Activated B cell treated with CpG ODN at 0.5 μM for 24 hours (primary cell): ENCODE measurements around the gene TSSK1B. TPM values are rescaled to one million over a fixed set of nuclear protein-coding genes. Genes with fewer than 3 reads are reported as not detected.

Experiments used
- ATAC-seq: fragments of 200-7000 bp; cut with Tn5 transposase; one replicate; pipeline ENCODE4 v1.10.0; 2021; ENCODE audit warnings: low read depth, mild to moderate bottlenecking, moderate library complexity
- CTCF ChIA-PET: fragments of 350-600 bp; sonication (Branson Sonifier 250); formaldehyde crosslinking; loops from one replicate; lab custom pipeline; 2021; ENCODE audit warnings: antibody characterized with exemption; lab: Charles Lee
- POLR2A ChIA-PET: fragments of 350-600 bp; sonication (Branson Sonifier 250); formaldehyde crosslinking; loops from one replicate; lab custom pipeline; 2021; ENCODE audit warnings: antibody characterized with exemption; lab: Charles Lee
- DNase-seq: peaks from one replicate; pipeline ENCODE4 v3.0.0; 2022
- H3K27ac Mint-ChIP-seq: one replicate; pipeline ENCODE4 v1.8.0; 2020; ENCODE audit warnings: mixed read lengths
- H3K27me3 Mint-ChIP-seq: one replicate; pipeline ENCODE4 v1.8.0; 2021; ENCODE audit warnings: mixed read lengths
- H3K36me3 Mint-ChIP-seq: one replicate; pipeline ENCODE4 v1.8.0; 2021; ENCODE audit warnings: low read depth, mixed read lengths
- H3K4me1 Mint-ChIP-seq: one replicate; pipeline ENCODE4 v1.8.0; 2021; ENCODE audit warnings: mixed read lengths
- H3K4me3 Mint-ChIP-seq: one replicate; pipeline ENCODE4 v1.8.0; 2020; ENCODE audit warnings: mild to moderate bottlenecking, mixed read lengths
- H3K9me3 Mint-ChIP-seq: one replicate; pipeline ENCODE4 v1.8.0; 2020; ENCODE audit warnings: mixed read lengths
- CTCF ChIP-seq: fragments of 200-600 bp; IDR thresholded peaks from one replicate; pipeline ENCODE4 v1.8.0; 2022; ENCODE audit warnings: antibody characterized with exemption, mild to moderate bottlenecking
- intact Hi-C: fragments of 100-400 bp; cut with micrococcal nuclease; formaldehyde crosslinking; loops from one replicate; pipeline ENCODE4 v1.15.1; 2024
- total RNA-seq: library from RNA; stranded (reverse); gene quantifications from 2 replicates; pipeline ENCODE4 v1.2.3, GENCODE V29; 2022

Gene TSSK1B
- total RNA-seq, 1 donor from 2014 or later: not detected

- TF ChIP-seq CTCF: no peak
- intact Hi-C loops: no loop called here
- Mint-ChIP-seq H3K9me3 (no peaks in the 10 kb centered on the region), H3K27ac (no peak overlapping the region), H3K36me3 (no peaks in the 10 kb centered on the region), H3K4me1 (no peaks in the 10 kb centered on the region), H3K27me3 (peaks cover 6% of the 10 kb centered on the region), H3K4me3 (no peak overlapping the region)
- DNase-seq (no peak), ATAC-seq (no peak)
- POLR2A ChIA-PET: no interaction called here
- CTCF ChIA-PET: no interaction called here
Measured at GRCh38 chr5:113452941-113453340, 18.2 kb upstream of the TSSK1B start.

GRCh38 chr5:113451797-113452196, 17.0 kb upstream of the TSSK1B start:
- Mint-ChIP-seq H3K4me3 (no peak overlapping the region), H3K36me3 (no peaks in the 10 kb centered on the region), H3K27me3 (peaks cover 8% of the 10 kb centered on the region), H3K4me1 (no peaks in the 10 kb centered on the region), H3K27ac (no peak overlapping the region), H3K9me3 (no peaks in the 10 kb centered on the region)
- ChIA-PET CTCF (no interaction called here), POLR2A (no interaction called here)
- ATAC-seq (no peak), DNase-seq (no peak)
- intact Hi-C loops: no loop called here
- TF ChIP-seq CTCF: no peak

- H3K9me3 Mint-ChIP-seq: no peaks in the 10 kb centered on the region
- no peak overlapping the region for H3K4me3 Mint-ChIP-seq
- ChIA-PET POLR2A (no interaction called here), CTCF (no interaction called here)
- no peaks in the 10 kb centered on the region for H3K36me3 Mint-ChIP-seq
- no peak overlapping the region for H3K27ac Mint-ChIP-seq
- no peaks in the 10 kb centered on the region for H3K4me1 Mint-ChIP-seq
- DNase-seq (no peak), ATAC-seq (no peak)
- peaks cover 8% of the 10 kb centered on the region for H3K27me3 Mint-ChIP-seq
- intact Hi-C loops: no loop called here
- no peak for TF ChIP-seq CTCF
Measured at GRCh38 chr5:113450929-113451328, 16.1 kb upstream of the TSSK1B start.

- Mint-ChIP-seq H3K36me3 (no peaks in the 10 kb centered on the region), H3K27ac (no peak overlapping the region), H3K9me3 (peaks cover 3% of the 10 kb centered on the region), H3K4me1 (no peaks in the 10 kb centered on the region), H3K27me3 (peaks cover 10% of the 10 kb centered on the region), H3K4me3 (no peak overlapping the region)
- ChIA-PET POLR2A (no interaction called here), CTCF (no interaction called here)
- no peak for TF ChIP-seq CTCF
- ATAC-seq (no peak), DNase-seq (no peak)
- intact Hi-C loops: no loop called here
Measured at GRCh38 chr5:113450462-113450861, 15.7 kb upstream of the TSSK1B start.

GRCh38 chr5:113448252-113448651, 13.5 kb upstream of the TSSK1B start:
- no peak for TF ChIP-seq CTCF
- CTCF ChIA-PET: no interaction called here
- intact Hi-C loops: no loop called here
- Mint-ChIP-seq H3K27me3 (peaks cover 10% of the 10 kb centered on the region), H3K27ac (no peak overlapping the region), H3K4me3 (no peak overlapping the region), H3K4me1 (no peaks in the 10 kb centered on the region), H3K36me3 (no peaks in the 10 kb centered on the region), H3K9me3 (peaks cover 4% of the 10 kb centered on the region)
- POLR2A ChIA-PET: no interaction called here
- DNase-seq (no peak), ATAC-seq (no peak)
